HG03139 (cell line): ENCODE data around the gene ARHGAP15.
"Not testable (repeated sequence)": the region's sequence is repeated elsewhere in the genome, so short reads cannot be mapped to it uniquely, and the experiment has no call there.

ENCODE experiments used
- ATAC-seq: cut with Tn5 transposase; IDR thresholded peaks from one replicate; pipeline ENCODE4 v1.9.1; 2021; ENCODE audit not compliant: unreplicated experiment

Gene ARHGAP15

DNA sequence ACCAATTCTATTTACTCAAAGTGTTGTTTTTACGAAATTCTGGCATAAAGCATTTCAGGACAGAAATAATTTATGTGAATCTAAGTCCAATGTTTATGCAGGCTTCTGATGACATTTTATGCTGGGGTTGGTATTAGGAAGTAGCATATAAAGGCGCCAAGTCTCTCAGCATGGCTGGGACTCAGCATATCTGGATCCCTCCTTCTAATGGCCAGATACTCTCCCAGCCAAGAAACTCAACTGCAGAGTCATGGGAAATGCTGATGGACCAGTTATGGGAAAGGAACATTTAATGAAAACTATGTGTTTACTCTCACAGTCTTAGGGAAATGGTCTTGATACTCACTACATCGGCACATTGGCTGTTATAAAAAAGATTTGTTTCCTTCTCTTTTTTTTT lies 392.2 kb downstream of the ARHGAP15 start:
- no peak for ATAC-seq

DNA sequence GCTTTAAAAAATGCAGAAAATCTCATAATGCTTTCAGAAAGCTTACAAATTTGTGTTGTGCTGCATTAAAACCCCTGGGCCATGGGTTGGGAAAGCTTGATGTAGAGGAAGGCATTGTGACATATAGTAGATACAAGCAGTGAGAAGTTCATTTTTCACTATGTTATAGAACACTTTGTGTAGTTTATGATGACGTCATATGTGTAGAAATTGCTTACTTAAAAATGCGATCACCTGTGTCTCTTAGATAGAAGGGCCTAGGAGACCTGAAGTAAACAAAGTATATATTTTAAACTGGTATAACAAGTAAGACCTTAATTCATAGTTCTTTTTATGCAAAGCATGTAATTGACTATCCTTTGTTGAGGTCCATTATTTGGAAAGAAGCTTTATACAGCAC lies 393.5 kb downstream of the ARHGAP15 start:
- no peak for ATAC-seq

DNA sequence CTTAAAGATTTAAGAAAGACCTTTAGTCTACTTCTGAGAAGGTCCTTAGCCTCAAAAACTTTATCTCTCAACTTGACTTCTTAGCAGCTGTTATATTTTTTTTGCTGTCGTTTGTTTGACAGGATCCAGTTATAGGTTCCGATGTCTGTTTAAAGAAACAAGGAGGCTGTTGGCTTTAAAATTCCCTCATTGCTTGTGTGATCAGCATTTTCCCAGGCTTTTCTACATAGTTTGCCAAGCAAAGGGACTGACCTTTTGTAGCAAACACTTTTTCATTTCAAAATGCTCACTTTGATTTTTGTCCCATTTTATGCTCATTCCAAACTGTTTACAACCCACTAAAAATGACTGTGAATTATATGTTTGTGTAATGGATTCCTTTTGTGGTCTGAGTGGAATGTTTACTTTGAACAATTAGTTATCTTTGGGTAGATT lies 394.9 kb downstream of the ARHGAP15 start:
- ATAC-seq, result no peak

DNA sequence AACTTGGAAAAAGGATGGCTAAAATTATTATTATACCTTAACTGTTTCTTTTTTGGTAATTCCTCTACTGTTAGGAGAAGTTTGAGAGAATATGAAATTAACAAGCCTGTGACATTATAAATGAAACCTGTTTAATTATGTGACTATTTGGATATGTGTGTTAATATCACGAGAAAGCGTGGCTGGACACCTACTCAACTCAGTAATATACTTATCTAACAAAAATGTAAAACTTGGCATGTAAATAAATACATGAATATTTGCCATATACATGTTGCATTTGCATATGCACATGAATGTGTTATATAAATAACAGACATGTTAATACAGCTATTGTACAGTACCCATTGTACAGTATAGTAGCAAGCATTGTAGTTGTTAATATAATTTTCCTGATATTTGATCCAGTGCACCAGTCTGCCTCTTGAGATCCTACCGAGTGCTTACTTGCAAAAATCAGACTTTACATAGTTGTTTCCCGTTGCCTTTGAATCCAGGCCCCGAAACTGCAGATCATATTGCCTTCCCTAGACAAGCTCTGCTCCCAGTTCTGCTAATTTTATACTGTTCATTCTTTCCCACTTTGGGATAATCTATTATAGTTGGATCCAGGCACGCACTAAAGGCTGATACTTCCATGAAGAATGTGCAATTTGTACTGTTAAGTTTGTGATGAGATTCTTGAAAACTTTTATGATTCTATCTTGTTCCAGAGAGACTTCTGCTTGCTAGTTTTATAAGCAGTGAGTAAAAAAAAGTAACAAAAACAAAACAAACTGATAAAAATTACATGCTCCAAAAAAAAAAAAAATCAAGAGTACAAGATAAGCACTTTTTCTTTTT lies 395.6 kb downstream of the ARHGAP15 start:
- no peak for ATAC-seq

DNA sequence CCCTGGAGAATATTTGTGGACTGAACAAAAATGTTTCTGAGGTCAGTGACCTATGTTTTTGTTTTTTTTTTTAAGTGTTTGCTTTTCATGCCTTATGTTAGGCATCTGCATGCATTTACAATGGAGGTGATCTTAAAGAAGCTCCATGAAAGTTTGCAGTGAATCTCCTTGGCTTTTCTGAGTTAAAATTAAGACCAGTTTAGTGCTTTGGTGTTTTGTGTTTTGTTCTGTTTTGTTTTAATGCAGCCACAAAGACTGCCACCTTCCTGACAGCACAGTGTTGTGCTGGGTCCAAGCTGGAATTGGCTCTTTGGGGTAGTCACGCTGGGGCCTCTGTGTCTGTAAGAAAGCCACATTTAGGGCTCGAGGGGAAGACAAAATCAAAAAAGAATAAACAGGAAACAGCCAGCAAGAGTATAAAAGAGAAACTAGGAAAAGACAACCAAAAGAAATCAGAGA lies 396.2 kb downstream of the ARHGAP15 start:
- no peak for ATAC-seq

DNA sequence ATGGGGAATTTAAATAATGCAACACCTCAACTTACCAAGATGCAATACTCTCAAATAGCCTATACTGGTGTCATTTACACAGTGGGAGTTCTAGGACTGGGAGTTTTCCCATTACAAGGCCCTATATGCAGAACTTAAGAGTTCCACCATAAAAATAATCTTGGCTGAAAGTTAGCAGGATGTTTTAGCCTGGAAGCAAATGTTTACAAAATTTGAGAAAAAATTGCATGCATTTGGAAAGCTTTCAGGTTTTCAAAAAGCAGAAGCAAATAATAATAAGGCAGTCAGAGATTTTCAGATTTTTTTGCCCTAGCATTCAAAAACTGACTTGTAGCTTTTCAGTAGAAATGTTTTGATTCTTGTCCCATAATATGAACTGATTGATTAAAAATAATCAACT lies 397.3 kb downstream of the ARHGAP15 start:
- no peak for ATAC-seq

DNA sequence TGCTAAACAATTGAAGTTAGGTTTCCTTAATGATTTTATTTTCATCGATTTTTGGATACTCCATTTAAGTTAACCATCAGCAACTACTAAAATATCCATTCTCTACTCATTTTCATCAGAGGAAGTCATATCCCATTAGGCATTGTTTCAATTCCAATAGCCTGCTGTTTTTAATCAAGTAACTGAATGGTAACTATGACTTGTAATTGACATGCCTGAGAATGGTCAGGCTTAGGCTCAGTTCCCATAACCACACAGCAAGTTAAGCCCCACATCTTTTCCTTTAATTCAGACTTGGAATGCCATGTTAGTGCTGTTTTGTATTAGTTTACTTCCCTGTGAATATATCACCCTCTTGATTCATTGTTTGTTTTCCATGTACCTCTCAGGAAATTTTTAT lies 398.8 kb downstream of the ARHGAP15 start:
- no peak for ATAC-seq

DNA sequence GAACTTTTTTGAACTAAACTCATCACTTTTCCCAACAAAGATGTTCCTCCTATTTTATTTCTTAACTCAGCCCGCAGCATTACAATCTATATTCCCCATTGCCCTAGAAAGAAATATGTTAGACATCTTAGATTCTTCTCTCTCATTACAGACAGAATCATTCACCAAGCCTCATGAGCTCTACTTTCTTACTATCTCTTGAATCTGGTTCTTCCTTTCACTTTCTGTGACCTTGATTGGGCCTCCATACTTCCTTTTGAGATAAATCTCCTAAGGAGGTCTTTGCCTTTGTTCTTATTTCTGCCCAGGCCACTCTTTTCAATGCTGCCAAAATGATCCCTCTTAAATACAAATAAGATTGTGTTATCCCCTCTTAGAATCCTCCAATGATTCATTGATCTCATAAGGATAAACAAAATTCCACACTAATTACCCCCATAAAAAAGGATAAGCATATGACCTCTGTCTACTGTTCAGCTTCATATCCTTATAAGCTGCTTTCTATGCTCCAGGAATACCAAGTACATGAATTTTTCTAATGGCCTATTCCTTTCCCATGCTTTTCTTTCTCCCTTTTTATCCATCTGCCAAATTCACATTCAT lies 400.0 kb downstream of the ARHGAP15 start:
- no peak for ATAC-seq

DNA sequence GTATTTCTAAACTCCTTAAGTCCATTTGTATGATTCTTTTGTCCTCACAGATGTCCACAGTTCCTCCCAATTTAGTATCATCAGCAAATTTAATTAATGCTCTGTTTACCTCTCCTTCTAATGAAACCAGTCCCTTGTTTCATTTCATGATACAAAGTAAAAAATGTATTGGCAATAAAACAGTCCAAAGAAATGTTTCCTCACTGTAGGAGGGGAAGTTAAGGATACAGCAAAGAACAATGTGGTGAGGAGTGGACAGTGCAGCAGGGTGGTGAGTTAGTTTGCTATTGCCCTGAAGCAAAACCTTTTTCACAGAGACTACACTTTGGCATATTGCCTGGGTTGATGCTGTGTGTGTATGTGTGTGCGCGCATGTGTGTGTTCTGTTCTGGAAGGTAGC lies 401.5 kb downstream of the ARHGAP15 start:
- no peak for ATAC-seq

DNA sequence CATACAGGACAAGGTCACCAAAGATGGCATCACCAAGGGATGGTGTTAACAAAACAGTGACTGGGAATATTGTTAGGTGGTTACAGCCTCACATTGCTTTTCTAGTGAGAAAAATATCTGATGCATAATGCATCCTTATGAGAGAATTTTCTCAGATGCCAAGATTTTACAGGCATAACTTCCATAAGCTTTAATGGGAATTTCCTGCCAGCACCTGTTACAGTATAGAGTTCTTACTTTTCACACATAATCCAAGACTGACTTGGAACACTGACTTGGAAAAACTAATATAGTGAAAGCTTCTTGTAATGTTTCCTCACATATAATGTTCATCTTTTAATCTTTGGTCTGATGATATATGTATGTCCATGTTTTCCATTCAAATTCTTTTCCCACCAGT lies 402.8 kb downstream of the ARHGAP15 start:
- no peak for ATAC-seq

DNA sequence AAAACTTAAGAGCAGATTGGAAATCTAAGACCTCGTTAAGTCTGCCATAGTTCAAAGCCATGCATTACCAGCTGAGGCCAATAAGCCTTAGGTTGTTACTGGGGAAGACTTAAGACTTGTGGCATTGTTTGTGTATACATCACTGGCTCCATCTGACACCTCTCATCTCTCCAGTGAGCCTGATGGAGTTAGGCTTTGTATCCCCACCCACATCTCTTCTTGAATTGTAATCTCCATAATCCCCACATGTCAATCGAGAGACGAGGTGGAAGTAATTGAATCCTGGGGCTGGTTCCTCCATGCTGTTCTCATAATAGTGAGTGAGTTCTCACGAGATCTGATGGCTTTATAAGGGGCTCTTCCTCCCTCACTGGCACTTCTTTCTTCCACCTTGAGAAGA lies 404.6 kb downstream of the ARHGAP15 start:
- no peak for ATAC-seq

DNA sequence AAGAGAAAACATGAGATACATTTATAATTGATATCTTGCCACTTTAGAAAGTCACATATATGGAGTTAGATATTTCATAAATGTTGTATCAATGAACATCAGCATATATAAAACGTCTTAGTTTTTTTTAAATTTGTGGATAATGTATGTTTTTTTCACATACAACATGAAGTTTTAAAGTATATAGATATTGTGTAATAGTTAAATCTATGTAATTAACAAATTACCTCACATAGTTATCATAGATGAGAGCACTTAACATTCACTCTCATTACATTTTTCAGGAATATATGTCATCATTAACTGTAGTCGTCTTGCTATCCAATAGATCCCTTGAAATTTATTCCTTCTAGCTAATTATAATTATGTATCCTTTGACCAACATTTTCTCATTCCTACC lies 406.6 kb downstream of the ARHGAP15 start:
- ATAC-seq, result no peak

DNA sequence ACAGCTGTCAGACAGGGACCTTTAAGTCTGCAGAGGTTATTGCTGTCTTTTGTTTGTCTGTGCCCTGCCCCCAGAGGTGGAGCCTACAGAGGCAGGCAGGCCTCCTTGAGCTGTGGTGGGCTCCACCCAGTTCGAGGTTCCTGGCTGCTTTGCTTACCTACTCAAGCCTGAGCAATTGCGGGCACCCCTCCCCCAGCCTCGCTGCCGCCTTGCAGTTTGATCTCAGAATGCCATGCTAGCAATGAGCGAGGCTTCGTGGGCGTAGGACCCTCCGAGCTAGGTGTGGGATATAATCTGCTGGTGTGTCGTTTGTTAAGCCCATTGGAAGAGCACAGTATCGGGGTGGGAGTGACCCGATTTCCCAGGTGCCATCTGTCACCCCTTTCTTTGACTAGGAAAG lies 412.7 kb downstream of the ARHGAP15 start:
- not testable (repeated sequence) for ATAC-seq

DNA sequence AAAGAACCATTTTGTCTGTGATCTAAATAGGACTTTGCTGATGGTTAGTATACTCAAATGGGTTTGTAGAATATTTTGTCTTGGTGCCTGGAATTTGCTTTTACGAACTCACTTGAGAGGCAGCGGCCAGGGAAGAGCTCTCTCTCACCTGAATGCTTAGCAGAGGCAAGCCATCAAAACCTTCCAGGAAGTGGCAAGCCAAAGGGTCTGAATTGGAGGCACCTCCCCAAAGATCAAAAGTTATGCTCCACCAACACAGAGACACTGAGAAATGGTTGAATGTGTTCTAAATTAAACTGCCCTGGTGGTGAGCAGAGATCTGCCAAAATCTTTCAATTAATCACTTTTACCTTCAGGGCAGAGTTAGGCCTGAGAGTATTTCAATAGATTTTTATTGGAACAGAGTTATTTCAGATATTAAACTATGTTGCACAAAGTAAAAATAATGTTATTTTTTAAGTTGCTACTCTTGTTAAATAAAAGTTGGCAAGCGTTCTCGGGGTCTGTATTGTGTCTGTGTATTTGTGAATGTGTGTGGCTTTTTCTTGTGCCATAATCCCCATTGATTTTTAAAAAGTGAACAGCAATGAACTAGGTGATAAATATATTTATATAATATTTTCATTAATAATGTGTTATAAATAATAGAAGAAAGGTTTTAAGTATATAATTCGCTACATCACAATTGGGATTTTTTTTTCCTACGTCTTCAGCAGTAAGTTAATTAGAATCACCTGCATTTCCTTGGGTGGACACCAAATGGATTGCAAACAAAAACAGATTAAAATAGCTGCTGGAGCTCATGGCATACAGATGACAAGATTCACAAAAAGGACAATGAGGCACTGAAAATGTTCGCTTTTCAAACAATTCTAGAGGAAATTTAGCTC lies 416.1 kb downstream of the ARHGAP15 start:
- no peak for ATAC-seq

DNA sequence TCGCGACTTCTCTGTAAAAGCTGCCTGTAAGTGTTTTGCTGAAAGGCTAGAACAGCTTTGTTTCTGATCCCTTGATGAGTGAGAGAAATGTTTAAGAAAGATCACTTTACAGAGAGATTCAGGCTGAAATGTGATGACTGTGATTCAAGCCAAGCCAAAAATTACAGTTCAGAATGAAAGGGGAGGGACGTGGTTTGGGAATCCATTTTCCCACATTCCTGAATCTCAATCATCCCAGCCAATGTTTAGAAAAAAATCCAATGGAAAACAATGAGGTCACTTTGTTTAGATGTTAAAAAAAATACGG lies 416.7 kb downstream of the ARHGAP15 start:
- no peak for ATAC-seq

DNA sequence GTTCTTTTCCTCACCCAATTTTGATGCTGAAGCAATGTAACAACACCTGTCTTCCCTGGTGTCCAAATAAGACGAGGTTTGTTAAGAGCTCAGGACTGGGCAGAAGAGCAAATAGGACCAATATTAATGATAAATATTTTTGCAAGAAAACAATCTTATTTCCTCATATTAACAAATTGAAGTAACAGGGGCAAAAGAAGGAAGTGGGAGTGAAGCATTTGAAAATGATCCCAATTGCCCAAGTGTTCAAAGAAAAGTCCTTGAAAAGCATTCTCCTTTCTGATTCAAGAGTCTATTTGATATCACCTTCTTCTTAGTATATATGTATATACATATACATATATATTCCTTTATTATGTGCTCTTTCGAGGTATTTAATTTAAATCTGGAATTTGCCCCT lies 418.8 kb downstream of the ARHGAP15 start:
- ATAC-seq, result no peak

DNA sequence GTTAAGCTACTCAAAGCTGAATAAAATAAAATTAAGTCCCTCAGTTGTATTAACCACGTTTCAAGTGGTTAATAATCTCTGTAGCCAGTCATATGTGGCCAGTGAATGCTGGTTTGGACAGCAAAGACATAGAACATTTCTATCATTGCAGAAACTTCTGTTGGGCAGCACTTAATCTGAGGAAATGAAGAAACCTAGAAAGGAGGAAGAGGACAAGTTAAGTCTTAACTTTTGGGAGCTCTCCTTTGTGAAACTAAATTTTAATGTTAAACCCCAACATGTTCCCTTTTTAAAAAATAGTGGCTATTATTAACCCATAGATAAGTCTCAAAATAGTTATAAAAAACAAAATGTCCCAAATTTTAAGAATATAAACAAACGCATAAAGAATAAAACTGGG lies 421.3 kb downstream of the ARHGAP15 start:
- no peak for ATAC-seq

DNA sequence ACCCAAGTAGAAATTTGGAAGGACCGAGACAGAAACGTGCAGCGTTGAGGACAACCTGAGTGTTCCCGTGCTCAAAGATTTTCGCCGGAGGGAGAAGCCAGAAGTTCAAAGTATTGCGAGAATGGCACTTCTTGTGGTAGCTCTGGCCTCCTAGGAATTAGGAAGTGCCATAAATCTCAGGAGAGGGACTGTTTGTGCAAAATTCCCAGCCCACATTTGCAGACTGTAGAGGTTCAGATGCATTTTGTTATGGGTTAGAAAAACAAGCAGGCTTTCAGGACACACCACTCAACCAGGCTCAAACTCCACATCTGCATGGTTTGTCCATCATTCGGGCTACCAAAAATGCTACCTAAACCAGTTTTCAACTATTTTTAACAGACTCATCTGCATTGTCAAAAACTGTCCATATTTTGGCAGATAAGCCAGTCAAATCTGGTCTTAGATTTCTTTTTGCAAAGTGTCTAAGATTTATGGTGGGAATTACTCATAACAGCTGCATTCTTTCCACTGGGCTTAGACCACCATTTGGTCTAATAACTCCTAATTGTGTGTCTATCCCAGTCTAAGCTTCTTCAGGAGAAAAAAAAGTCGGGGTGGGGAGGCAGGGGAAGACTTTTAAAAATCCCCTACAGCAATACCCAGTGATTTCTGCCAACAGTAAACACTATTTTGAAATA lies 422.9 kb downstream of the ARHGAP15 start:
- no peak for ATAC-seq

DNA sequence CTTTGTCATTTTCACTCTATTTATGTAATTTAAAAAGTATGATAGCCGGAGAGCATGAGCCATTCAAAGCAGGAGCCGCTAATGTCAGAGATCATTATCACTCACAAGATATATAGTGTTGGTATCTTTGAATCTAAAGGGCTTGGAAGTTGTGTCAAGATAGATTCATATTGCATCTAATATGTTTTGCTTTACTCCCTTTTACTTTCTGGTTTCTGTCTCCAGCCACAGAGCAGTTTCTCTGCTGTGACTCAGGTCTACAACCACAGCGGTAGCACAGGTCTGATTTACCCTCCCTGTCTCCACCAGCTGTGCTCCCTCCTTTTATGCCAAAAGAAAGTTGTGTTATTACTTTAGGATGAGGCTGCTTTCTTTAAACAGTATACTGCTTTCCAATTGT lies 424.0 kb downstream of the ARHGAP15 start:
- no peak for ATAC-seq

DNA sequence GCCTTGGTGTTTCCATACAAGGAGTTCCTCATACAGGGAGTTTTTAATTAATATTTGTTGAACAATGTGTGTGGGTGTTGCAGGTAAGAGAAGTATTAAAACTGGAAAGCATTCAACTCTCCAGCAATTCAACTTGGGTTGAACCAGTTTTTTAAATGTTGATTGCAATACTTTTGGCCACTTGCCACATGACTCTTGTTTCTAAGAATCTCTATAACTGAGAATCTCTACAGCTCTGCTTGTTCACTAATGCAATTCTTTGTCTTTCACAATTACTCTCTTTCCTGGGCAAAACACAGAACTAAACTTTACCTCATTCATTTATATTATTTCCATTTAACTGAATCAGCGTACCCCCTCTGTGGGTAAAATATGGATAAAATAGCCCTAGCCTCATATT lies 429.4 kb downstream of the ARHGAP15 start:
- ATAC-seq, result no peak

DNA sequence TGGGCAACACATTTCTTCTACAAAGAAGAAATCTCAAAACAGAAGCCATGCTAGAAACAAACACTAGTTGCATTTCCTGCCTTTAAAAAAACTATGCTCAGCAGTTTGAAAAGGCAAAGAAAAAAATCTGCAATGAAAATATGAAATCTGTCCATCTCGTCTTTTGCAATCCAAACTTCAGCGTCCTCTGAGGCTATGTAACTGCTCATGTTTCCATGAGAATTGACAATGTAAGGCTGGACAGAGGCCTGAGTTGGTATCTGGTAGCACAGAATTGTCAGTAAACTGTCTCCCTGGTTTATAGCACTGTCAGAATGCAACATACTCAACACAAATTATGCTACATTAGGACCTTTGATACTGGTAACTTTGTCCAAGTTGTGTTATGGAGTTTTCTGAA lies 429.9 kb downstream of the ARHGAP15 start:
- no peak for ATAC-seq
